Stimulated activated CD4-positive, alpha-beta T cell treated with anti-CD3 and anti-CD28 coated beads, Interleukin-12 subunit alpha, Interleukin-12 subunit beta, amount 100 ng/mL, for 4 hours (primary cell): Measurements from ENCODE around the gene TMPRSS9.
"Not testable (repeated sequence)": the region's sequence is repeated elsewhere in the genome, so short reads cannot be mapped to it uniquely, and the experiment has no call there.

Source experiments
- DNase-seq: peaks from one replicate; pipeline ENCODE4 v3.0.0-alpha.2; 2020

TMPRSS9 gene

DNA sequence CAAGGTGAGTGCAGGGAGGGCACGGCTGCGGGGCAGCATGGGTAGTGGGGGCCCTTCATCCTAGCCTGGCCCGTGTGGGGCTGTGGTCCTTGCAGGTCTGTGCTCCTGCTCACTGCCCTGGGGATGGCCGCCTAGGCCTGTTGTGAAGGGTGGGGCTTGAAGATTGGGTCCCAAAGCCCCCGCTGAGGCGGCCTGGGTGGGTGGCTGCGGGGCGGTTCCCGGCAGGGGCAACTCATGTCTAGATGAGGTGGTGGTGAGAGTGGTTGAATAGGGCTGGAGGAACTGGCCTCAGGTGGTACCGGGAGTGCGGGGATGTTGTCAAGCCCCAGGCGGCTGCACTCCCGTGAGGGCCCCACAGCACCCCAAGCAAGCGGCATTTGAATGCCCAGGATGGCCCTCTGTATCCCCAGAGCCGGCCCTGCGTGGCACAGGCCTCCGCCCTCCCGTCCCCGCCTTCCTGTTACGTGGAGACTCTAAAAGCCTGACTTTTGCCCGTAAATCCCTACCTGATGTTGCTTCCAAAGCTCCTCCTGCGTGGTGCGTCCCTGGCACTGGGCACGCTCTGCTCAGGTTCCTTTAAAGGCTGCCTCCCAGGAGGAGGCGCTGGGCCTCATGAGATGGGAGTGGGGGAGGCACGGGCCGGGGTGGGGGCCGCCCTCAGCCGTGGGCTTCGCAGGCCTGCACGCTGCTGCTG is 16.6 kb upstream of the TMPRSS9 start:
- DNase-seq: no peak

DNA sequence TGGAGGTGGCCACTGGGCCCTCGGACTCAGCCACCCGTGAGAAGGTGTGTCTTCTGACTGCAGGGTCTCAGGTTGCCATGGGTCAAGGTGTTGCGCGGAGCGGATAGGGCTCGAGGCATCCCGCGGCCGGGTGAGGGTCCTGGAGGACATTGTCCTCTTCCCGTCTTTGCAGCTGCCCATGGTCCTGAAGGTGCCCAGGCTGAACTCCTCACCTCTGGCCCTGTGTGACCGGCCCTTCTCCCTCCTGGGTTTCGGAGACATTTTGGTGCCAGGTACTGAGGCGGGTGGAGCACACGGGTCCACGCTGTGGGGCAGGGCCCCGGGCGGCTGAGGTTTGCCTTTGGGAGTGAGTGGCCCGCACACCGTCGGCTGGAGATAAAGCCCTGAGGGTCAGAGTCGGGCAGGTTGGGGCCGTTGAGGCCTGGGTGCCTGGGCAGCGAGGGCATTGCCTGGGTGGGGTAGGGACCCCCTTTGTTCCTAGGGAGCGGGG is 15.6 kb upstream of the TMPRSS9 start:
- DNase-seq: no peak

DNA sequence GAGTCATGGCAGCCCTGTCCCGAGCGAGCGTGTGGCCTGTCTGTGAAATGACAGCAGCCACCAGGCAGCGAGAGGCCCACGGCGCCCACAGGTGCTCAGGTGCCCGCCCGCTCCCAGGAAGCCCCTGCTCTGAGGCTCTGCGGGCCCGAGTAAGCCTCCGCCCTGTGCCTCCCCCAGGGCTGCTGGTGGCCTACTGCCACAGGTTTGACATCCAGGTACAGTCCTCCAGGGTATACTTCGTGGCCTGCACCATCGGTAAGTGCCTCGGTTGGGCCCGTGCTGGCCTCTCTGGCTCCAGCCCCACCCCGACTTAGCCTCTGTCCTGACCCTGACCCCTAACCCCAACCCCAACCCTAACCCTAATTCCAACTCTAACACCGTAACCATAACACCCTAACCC is 15.0 kb upstream of the TMPRSS9 start:
- no peak for DNase-seq

DNA sequence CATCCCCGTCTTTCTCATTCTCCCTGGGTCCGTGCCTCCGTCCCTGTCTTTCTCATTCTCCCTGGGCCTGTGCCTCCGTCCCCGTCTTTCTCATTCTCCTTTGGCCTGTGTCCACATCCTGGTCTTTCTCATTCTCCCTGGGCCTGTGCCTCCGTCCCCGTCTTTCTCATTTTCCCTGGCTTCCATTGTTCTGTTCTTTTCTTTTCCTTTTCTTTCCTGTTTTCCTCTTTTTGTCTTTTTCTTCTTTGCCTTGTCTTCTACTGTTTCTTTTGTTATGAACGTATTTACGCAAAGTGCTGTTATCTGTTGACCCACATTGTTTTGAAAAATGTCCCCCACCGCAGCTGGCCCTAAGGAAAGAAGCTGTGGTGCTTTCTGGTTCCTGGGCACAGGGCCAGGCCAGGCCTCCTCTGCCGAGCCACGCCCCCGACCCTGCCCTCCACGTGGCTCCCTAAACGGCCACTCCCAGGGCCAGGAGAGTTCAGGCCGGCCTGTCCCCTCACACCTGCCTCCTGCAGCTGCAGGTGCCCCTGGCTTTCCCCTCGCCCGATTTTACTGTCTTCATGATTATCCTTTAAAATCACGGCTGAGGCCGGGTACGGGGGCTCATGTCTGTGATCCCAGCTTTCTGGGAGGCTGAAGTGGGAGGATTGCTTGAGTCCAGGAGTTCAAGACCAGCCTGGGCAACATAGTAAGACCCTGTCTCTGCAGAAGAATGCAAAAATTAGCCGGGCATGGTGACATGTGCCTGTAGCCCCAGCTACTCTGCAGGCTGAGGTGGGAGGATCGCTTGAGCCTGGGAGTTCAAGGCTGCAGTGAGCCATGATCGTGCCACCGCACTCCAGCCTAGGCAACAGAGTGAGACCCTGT is 14.0 kb upstream of the TMPRSS9 start:
- DNase-seq: no peak

DNA sequence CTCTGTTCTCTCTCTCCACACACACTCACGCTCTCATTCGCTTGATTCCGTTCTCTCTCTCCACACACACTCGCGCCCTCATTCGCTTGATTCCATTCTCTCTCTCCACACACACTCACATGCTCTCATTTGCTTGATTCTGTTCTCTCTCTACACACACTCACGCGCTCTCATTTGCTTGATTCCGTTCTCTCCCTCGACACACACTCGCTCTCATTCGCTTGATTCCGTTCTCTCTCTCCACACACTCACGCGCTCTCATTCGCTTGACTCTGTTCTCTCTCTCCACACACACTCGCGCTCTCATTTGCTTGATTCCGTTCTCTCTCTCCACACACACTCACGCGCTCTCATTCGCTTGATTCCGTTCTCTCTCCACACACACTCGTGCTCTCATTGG is 10.2 kb upstream of the TMPRSS9 start:
- not testable (repeated sequence) for DNase-seq

DNA sequence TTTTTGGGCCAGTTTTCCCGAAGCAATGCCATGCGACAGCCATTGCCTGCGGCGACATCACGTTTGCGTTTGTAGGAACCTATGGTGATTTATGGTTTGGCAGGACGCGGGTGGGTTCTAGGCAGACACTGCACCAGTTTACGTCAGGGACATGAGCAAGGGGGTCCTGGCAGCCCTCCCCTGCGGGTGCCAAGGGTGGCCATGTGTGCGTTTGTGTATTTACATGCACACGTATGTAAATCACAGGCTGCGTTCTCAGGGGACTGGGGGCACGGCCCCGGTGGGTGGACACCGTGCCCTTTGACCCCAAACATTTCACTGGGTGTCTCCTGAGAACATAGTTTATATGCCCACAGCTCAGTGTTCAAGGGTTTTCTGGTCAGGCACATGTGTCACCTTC is 9.4 kb upstream of the TMPRSS9 start:
- DNase-seq: no peak

DNA sequence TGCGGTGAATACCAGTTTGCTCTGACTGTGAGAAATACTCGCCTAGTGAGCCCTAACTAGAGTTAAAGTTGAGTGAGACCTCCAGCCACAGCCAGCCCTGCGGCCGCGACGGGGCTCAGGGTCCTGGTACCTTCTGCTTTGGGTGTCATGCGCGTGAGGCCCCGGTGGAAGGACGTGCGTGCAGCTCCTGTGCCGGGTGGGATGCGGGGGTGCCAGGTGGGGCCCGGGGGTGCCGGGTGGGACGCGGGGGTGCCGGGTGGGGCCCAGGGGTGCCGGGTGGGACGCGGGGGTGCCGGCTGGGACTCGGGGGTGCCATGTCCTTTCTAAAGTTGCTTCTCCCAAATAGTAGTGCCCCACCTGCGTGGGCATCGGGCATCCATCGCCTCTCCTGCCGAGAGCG is 8.5 kb upstream of the TMPRSS9 start:
- no peak for DNase-seq

DNA sequence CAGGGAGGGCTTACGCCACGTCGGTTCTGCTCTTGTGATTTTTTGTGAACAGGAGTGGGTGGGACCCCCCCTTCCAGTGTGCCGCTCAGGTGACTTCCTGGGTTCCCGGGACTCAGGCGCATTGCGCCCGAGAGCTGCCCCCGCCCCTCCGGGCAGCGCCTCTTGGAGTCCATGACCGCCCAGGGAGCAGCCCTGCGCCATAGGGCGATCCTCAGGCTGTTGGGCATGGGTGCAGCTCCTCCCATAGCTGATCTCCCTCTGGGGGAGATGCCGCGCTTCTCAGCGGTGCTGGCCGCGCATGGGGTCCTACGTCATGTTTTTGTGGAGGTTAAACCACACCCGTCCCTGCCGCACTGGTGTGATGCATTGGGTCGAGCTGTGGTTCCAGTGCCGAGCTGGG is 7.9 kb upstream of the TMPRSS9 start:
- no peak for DNase-seq

DNA sequence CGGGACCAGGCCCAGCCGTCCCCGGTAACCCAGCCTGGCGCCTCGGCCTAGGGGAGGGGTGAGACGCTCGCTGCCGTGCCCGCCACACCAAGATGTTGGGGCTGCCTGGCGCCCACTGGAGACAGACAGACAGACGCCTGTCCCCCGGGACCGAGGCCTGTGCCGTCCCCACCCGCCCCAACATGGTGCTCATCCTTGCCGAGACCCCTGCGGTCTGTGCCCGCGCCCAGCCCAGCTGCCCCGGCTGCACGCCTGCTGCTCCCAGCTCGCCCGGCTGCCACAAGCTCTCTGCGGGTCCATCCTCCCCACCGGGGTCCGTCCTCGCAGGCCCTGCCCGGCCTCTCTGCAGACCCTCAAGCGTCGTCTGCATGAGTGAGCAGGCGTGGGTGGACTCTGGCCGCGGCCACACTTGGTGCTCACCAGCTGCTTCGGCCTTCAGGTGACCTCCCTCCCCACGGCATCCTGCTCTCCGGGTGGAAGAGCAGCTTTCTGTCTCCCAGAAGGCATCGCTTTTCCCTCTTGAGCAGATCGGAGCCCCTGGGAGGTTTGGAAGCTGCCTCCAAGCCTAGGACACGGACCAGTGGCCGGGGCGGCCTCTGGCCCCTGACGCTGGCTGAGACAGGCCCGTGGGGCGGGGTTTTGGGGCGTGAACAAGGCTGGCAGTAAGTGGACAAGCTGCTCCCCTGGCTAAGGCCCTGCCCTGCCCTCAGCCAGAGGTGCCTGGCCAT is 6.7 kb upstream of the TMPRSS9 start:
- DNase-seq: no peak

DNA sequence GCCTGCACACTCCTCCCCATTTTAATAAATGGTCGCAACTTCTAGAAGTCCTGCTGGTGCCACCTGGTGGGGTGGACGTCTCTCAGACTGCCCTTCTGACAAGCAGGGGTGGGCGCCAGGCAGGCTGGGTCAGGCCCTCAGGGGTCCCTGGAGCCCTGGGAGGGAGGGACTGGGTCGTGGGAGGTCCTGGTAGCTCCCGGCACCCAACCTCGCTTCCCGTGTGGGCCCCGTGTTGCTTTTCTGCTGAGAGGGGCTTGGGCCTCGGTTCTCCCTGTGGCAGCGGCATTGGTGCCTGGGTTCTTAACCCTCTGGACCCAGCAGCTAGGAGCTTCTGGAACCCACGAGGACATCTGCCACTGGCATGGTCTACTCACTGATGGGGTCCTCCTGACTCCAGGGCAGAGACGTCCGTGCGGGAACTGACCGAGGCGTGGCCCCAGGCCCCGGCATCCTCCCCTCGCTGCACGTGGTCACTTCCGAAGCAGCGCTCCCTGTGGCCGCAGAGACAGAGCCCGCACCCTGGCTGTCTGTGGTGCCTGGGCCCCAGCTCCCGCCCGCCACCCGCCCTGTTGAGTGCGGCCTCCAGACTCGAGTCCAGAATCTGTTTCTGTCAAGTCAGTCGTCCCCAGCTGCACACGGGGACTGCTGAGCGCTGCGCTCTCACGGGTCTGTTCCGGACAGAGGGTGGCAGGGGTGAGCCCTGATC is 6.0 kb upstream of the TMPRSS9 start:
- DNase-seq: no peak

DNA sequence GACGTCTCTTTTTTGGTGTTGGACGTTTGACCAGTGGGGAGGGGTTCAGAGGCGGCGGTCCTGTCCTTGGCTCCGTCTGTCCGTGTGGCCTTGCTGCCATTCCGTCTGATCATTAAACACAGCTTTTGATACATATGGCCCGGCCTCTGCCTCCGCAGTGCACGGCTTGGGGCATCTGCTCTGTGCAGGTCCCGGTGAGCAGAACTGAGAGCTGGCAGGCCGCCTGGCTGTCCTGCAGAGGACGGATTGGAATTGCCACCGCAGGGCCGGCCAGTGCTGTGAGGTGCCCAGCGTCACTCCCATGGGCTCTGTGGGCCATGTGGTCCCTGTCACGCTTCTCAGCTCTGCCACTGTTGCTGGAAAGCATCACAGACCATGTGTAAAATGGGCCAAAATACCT is 5.4 kb upstream of the TMPRSS9 start:
- no peak for DNase-seq

DNA sequence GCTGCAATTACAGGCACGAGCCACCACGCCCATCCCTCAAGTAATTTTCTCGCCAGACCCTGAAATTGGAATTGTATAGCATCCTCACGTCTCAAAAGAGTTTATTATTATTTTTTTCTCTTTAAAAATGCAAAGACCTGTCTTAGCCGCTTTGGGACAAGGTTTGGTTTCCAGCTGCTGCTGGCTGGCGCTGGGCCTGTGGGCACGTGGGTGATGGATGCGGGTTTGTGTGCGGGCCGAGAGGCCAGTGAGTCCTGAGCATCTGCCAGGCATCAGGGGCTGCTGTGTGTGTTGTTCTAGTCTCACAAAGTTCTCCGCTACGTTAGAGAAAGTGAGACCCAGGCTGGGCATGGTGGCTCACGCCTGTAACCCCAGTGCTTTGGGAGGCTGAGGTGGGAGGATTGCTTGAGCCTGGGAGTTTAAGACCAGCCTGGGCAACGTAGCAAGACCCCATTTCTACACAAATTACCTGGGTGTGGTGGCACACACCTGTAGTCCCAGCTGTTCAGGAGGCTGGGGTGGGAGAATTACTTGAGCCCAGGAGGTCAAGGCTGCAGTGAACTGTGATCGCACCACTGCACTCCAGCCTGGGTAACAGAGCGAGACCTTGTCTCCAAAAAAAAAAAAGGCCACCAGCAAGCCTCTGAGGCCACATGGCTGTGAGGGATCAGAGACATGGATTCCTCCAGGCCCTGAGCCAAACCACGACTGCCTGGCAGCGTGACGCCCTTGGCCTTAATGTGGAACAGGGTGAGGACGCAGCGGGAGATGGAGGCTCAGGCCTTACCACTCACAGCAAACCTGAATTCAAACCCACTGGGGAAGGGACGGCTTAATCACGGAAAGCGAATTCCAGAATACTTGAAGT is 4.7 kb upstream of the TMPRSS9 start:
- DNase-seq: no peak

DNA sequence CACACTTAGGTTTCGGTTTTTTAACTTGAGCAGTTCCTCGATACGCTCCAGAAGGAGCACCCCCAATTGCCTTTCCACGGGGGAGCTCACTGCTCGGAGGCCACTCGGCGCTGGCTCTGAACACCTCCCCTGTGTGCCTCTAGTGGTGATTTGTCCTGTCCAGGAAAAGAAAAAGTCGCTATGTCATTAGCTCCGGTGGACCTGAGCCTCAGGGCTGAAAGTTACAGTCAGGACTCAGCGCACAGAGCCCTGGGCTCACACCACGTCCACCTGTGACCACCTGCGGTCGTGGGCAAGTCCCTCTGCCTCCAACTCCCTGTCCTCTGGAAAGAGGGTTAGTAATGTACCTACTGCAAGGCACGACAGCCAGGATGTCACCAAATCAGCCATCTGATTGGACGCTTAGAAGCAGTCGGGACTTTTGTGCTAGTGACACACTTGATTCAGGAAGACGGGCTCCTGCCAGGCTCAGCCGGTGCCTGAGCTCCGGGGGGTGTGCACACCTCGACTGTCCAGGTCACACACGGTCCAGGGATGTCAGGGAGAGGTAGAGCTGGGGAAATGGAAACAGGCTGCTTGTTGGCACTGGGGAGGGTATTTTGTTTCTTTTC is 3.9 kb upstream of the TMPRSS9 start:
- no peak for DNase-seq

DNA sequence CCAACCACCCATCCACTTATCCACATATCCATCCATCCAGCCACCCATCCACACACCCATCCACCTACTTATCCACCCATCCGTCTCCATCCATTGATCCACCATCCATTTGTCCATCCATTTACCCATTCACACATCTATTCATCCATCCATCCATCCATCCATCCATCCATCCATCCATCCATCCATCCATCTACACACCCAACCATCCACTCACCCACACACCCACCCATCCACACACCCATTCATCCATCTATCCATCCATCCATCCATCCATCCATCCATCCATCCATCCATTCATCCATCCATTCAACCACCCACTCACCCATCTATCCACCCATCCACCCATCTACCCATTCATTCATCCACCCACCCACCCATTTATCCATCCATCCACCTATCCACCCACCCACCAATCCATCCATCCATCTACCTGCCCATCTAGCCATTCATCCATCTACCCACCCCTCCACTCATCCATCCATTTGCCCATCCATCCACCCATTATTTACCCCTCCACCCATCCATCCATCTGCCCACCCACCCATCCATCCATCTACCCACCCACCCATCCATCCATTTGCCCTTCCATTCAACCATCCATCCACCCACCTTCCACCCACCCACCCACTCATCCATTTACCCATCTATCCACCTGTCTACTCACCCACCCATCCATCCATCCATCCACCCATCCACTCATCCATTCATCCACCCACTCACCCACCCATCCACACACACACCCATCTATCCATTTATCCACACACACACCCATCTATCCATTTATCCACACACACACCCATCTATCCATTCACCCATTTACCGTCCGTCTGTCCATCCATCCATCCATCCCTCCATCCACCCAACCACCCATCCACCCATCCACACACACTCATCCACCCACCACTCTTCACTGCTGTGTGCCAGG is 2.5 kb upstream of the TMPRSS9 start:
- DNase-seq: no peak

DNA sequence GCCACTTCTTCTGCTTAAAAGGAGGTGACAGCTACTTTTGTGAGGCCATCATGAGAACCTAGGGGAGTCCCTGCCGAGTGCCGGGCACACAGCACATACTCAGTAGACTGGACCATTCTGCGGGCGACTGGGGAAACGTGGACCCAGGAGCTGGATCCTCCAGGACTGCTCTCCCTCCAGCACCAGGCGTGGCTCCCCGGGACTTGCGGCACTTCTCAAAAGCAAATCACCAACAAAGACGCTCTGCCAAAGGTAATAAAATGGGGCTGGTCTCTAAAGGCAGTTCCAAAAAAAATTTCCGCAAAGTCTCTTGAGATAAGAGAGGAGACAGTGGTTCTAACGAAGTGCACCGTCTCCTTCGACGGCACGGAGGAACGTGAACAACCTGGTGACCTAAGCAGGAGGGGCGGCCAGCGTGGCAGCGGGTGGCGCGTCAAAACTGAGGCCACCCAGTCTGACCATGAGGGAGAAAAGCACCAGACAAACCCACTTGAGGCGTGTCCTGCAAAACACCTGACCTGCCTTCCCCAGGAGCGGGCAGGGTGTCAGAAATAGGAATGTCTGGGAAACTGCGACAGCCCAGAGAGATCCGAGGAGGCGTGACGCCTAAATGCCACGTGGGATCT is 1.4 kb upstream of the TMPRSS9 start:
- DNase-seq: no peak

DNA sequence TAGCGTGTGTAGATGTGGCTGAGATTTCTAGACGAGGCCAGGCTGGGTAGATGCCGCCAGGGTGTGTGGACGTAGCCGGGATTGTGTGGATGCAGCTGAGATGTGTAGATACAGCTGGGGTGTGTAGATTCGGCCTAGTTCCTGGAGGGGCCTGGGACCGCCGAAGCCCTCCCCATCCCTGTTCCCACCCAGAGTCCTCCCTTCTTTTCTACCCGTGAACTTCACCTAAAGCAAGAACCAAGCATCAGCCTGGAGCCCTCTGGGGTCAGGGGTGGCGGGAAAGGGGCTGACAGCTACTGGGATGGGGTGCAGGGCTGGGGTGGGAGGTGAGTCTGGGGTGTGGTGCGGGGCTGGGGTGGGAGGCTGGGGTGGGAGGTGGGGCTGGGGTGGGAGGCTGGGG is 768 bp downstream of the TMPRSS9 start:
- DNase-seq: no peak

DNA sequence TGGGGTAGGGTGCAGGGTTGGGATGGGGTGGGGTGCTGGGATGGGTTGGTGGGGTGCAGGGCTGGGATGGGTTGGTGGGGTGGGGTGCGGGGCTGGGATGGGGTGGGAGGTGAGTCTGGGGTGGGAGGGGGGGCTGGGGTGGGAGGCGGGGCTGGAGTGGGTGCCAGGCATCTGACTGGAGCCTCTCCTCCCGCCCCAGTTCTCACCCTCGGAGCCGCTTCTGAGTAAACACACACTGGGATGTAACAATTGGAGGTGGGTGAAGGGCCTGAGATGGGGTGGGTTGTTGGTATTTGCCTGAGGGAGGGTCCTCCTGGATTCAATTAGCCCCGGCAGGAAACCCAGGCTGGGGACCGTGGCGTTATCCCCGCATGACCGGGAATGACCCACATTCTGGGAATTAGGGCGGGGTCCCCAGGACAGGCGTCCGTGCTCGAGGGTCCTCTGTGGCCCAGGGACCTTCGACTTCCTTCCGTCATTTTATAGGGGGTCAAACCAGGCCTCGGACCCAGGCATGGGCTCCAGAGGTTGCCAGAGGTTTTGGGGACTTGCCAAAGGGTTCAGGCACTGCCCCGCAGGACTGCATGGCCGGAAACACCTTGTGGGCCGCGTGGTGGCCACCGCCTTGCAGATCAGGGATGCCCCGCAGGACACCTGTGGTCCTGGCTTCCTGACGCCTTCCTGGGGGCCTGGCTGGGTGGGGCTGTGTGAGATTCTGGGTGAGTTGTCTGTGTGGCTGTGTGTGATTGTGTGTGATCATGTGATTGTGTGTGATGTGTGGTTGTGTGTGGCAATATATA is 1.4 kb downstream of the TMPRSS9 start:
- no peak for DNase-seq

DNA sequence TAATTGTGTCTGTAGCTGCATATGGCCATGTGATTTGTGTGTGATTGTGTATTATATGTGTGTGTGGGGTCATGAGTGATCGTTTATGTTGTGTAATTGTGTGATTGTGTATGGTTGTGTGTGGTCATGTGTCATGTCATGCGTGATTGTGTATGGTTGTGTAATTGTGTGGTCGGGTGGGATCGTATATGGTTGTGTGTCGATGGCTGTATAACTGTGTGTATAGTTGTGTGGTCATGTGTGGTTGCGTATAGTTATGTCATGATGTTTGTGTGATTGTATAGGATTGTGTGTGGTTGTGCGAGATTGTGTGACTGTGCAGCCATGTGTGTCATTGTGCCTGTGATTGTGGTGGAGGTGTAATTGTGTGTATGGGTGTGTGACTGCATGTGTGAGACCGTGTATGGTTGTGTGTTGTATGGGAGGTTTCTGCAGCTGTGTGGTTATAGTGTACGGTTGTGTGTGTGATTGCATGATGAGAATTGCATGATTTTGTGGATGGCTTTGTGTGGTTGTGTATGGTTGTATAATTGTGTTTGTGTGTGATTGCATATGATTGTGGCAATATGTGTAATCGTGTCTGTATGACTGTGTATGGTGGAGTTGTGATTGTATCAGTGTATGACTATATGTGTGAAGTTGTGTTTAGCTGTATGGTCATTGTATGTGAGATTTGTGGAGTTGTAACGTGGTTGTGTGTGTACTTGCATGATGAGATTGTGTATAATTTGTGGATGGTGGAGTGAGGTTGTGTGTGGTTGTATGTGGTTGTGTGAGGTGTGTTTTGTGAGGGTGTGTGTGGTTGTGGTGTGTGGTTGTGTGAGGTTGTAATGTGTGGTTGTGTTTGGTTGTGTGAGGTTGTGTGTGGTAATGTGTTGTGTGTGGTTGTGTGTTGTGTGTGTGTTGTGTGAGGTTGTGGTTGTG is 2.2 kb downstream of the TMPRSS9 start:
- no peak for DNase-seq
